GM21423 (cell line): Measurements from ENCODE around the gene PRKAG1.

Source experiments
- ATAC-seq: cut with Tn5 transposase; IDR thresholded peaks from one replicate; pipeline ENCODE4 v1.9.1; 2021; ENCODE audit warnings: mild to moderate bottlenecking, moderate library complexity; ENCODE audit not compliant: unreplicated experiment

PRKAG1 gene

DNA sequence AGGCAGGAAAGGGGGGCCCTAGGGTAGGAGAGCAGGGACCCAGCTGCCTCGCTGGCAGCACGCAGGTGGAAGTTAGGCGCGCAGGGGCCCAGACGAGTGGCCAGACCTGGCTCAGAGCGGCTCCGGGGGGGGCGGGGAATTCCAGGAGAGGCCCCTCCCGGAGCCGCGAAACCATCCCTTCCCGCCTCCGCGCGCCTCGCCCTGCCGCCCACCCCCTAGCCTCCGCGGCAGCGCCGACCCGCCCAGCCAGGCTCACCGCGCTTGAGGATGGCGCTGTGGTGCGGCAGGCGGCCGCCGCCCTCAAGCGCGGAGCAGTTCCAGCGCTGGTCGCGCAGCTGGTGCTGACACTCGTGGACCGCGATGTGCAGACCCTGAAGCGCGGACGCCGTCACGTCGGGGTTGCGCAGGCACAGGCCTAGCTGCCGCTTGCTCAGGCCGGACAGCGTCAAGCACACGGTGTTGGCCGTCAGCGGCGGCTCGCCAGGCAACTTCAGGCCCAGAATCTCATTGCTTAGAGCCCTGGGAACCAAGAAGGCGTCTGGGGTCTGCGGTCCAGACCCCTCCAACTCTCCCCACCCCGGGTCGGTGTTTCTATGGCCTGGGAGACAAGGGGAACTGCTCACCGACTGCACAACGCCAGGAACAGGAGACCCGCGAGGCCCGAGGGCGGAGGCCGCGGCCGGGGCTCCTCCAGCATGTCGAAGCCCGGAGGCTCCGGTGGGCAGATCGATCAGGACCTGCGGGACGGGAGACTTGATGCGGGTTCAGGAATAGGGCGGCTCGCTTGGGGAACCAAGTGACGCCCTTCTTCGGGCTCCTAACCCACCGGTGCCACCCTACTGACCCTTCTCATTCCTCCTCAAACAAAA lies 48.5 kb downstream of the PRKAG1 start:
- no peak for ATAC-seq

DNA sequence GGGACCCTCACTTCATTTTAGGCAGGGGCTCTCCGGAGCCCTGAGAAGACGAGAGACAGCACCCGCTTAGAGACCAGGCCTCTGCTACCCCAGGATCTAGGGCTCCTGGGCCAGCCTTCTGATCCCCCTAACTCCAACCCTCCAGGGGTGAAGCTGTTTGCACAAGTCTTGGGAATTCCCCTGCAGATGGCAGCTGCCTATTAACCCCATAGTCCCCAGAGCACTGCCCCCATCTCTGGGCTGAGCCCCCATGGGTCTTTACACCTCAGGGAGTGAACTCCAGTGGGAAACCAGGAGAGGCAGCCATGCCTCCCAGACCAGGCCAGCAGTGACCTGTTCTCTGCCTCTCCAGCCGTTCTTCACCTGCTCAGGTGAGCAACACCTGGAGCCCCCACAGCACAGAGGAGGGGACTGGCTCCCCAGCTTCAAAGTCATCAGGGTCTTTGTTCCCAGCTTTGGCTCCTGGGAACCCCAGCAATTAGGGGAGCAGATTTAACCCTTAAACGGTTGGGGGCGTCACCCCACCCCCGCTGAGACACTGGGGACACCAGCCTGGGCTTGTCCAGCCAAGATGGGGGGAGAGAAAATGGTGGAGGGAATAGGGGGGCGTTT lies 49.3 kb downstream of the PRKAG1 start:
- ATAC-seq, result no peak

DNA sequence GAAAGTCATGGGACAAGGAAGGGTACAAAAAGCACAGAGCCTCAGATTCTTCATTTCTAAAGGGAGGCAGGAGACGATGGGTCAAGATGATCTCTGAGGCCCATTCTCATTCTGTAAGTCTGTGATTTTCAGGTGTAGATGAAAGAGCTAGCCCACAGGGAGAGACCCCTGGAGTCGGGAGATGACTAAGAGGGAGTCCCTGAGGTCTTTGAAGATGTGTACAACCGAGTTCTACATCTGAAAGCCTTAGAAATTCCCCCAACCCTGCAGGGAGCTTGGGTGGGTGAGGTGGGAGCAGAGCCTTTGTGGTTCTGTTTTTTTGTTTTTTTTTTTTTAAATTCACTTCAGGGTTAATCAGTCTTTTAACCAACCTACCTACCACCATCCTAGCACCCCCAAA lies 50.1 kb downstream of the PRKAG1 start:
- no peak for ATAC-seq

DNA sequence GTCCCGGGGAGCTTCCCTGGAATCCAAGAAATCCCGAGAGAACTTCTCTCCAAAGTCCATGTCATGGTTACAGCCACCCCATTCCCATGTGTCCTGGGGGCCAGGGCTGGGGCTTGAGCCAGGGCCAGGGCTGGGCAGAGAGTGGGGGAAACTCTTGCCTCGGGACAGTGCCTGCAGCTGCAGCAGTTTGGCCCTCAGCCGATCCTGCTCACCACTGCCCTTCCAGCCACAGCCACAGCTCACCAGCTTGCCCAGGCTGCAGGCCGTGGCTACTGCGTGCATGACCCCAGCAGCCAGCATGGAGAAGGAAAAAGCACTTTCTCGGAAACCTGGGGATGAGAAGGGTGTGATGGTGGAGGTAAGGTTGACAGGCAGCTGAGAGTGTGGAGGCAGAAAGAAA lies 50.6 kb downstream of the PRKAG1 start:
- ATAC-seq, result no peak

DNA sequence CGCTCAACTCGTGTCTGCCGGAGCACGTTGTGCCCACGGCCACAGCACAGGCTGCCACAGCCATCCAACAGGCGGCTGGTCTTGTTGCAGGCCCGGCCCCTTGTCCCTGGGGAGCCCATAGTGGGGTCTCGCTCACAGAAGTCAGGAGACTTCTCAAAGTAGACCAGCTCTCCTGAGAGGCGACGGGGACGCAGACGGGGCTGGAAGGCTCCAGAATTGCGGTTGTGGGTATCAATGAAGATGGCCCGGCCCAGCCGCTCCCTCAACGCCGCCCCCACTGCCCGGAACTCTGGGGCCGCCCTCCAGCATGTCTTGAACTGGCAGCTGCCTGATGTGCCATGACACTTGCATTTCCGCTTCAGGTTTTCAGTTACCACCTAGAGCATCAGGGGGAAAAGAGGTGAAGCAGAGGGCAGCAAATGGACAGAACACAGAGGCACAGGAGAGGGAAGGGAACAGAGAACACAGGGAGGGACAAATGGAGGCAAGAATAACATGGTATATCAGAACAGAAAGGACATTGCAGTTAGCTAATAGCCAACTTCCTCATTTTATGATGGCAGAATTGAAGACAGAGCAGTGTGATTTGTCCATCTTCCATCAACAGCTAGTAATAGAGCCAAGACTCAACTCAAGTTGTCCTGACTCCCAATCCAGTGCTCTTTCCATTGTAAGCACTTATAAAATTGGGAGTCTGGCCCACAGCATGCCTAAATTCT lies 52.2 kb downstream of the PRKAG1 start:
- ATAC-seq, result no peak

DNA sequence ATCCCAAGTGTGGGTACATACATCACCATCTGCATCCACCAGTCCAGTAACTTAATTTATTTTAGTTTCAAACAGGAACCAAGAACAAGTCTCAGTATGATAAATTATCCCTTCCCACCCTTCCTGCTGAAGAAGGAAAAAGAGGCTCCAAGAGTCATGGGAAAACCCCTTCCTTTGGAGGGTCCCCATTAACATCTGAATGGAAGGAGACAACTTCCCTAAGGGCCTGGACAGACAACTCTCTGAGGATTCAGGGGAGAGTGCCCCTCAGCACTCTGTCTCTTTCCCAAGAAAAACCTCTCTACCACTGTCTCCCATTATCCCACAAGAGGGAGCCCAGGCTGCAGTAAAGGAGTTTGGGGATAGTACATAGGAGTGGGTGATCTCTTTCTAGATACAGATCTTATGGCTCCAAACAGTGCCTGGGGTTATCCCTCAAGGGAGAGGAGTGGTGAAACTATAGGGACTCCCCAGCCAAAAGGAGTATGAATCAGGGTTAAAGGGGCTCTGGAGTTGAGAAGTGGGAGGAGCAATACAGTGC lies 53.2 kb downstream of the PRKAG1 start:
- no peak for ATAC-seq

DNA sequence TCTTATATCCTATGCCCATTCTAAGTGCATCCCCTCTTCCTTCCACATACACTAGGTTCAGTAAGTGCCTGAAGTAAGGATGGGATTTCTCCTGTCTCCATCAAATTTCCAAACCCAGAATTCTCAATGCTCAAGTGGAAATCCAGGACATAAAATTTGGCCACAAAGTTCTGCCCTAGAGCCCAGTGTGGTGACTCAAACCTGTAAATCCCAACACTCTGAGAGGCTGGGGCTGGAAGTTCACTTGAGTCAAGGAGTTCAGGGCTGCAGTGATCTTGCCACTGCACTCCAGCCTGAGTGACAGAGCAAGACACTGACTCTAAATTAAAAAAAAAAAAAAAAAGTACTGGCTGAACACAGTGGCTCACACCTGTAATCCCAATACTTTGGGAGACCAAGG lies 56.8 kb downstream of the PRKAG1 start:
- ATAC-seq, result no peak

DNA sequence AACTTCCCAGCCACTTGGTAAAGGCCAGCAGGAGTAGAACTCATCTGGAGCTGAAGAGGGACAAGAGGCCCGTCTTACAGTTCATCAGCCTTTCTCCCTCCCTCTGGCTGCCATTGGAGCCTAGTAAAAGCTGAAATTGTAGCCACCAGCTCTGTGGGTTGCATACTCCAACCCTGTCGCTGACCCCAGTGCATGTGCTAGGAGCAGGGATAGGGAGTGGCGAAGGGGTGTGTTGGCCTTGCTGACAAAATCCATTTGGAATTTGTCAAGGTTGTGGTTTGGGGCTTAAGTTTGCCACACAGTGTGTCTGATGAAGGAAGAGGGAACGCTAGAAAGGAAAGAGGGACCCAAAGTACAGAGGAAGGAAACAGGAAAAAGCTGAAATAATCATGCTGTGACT lies 57.2 kb downstream of the PRKAG1 start:
- ATAC-seq, result no peak

DNA sequence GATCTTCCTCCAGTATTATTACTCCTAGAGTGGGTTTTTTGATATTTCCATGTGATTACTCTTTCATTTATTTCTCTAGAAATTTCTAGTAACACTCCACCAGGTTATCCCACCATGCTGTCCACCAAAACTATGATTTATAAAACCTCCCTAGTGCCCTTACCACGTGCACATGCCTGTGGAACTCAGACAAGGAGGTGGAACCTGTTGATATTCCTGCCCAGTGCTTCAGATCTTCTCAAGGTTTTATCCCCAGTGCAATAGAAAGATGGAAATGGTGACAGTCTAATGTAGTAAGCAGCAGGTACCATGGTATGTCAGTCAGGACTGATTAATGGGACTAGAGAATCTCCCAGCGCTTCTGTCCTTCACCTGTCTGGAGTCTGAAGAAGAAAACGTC lies 57.7 kb downstream of the PRKAG1 start:
- no peak for ATAC-seq

DNA sequence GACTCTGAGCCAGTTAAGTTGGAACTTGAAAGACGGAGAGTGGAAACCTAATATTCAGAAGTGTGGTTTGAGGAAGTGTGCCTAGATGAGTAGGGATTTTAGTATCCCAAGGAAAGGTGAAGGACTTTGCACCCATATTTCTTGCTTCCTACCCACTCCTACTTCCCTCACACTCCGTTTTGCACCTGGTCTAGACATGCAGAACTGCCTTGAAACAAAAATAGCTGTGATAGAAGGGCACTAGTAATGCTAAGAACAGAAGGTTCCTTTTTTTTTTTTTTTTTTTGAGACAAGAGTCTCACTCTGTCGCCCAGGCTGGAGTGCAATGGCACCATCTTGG lies 60.6 kb downstream of the PRKAG1 start:
- no peak for ATAC-seq

DNA sequence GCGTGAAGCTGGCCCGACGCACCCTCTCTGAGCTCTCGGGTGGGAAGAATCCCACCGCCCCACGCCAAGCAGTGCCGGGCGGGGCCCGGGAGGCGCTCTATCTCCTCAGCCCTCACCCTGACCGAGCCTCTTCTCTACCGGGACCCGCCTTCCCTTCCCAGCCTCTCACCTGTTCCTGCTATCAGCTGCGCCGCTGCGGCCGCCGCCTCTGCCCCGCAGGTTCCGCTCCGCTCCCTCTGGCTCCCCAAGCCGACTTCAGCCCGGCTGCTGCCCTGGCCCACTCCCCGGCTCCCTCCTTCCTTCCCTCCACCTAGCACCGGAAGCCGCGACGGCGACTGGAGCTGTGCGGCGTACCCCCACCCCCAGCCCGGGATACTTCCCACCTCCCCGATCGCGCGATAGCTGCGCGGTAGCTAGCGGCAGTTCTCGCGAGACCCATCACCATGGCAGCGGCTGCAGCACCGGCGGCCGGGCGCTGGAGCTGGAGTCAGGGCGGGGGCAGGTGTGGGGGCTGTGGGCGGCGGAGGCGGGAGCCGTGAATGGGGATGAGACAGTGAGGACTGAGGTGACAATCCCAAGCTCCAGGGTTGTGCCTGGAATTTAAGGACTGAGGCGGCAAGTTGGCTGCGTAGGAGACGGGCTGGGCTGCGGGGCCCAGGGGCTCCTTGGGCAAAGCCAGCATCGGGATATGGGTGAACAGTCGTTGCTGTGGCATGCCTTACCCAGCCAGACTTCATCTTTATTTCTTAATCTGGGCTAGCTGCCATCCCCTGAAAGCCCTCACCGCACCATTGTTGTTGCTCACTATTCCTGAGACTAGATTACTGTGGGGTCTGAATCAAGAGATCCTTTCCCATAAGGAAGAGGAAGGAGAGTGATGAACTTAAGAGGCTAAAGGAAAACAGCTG lies 61.2 kb downstream of the PRKAG1 start, which contains the start of gene ARF3:
Gene ARF3, minus strand, starts transcription at position 347 of the 908 bp plus-strand sequence. CDS start 16,392 bp downstream, outside the sequence.
- peak; percentile 83 for ATAC-seq

DNA sequence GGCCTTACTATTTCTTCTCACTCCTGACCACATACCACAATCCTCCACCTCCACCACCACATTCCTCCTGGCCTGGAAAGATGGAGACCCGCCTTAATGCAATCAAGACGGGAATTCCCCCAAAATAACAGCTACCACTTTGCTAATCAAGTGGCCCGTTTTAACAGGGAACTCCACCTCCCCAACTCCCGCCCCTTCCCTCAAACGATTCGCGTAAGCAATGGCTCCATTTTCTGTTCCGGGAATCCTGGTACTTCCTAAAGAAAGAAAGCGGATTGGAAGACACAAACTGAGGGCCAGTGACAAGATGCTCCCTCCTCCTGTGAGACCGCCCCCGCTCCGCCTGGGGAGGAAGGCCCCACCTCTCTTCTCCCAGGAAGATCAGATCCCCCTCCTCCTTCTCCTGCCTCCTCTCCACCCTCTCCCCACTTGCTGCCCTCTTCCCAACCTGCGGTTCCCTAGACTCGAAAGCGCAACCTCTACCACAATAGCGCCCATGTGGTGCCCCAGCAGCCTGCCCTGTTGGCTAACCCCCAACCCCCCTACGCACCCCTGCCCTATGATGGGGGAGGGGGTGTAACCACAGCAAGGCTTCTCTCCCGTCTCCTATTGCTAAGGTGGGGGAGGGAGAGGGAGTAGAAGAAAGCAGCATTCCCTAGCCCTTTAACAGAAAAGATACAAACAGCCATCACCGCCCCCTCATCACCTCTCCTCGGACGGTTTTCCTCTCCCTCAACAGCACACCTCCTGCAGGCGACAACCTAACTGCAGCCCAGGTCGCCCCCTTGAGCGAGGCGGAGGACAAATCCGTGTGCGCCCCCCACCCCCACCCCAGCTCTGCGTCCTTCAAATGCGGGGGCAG lies 62.1 kb downstream of the PRKAG1 start:
- ATAC-seq, result no peak

DNA sequence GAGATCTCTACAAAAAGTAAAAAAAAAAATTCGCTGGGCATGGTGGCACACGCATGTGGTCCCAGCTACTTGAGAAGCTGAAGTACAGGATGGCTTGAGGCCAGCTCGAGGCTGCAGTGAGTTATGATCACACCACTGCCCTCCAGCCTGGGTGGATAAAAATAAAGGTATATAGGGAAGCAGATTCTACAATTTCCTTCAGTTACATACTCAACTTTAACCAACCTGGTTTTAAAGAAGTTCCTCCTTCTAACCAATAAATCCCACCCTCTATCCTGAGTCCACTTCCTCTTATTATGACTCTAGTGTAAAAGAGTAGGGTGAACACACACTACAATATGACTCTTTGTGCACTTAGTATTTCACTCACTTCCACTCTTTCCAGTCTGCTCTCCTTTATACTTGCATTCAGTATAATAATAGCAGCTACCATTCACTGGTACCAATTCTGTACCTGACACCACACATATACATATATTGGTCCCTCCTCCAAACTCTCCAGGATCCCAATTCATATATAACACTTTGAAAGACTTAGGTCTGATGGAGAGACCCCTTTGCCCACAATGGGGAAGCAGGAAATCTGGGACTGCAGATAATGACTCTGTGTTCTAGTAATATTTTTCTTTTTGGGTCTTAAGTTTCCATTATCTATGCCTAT lies 63.6 kb downstream of the PRKAG1 start:
- ATAC-seq, result no peak

DNA sequence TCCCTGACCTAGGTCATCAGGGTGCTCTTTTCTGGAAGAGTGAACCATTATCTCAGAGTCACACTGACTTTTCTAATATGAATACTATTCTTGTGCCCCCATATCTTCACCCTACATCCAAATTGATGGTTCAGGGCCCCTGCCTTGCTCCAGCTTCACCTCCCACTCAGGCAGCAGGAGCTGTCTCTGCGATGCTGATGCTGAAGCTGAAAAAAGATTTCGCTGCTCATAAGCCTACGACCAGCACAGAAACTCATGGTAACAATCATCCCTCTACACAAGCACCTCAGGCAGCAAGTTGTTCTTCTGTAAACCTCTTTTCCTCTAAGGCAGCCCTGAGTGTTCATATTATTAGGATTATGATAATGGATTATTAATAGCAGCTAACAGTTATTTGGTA lies 64.5 kb downstream of the PRKAG1 start:
- no peak for ATAC-seq

DNA sequence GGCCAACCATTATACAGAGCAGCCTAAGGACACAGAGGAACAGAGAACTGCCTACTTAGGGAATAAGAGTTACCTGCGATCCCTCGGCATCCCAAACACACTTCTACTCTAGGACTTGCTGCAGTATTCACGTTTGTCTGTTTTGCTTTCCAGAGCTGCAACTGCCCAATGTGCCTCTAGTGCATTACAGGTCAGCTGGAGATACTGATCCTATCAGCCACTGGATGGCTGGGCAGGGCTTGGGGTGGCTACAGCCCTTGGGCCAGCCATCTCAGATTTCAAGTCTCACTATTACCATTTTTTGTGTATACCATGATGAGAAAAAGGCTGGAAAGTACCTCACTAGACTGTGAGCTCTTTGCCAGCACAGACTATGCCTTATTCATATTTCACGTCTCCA lies 65.9 kb downstream of the PRKAG1 start:
- no peak for ATAC-seq
